ENCODE data around the gene HIGD1A.

HIGD1A gene

GRCh38 chr3:42796332-42796885 is 7.9 kb downstream of the HIGD1A start:
- peaks cover 20% of the 10 kb centered on the region for H3K4me1 Mint-ChIP-seq
- no peak for TF ChIP-seq CTCF (IDR thresholded peaks at IDR 0.05; ENCODE audit: unreplicated experiment in 3 of 3)
- H3K36me3 Mint-ChIP-seq (ENCODE audit: low read depth), result peaks cover 48% of the 10 kb centered on the region
- no peaks in the 10 kb centered on the region for H3K9me3 Mint-ChIP-seq
- no peaks in the 10 kb centered on the region for H3K27me3 Mint-ChIP-seq (ENCODE audit: low read depth)
- peak overlapping the region in 2 of 3 experiments; percentile 58 to 63 for H3K27ac Mint-ChIP-seq
- H3K4me3 Mint-ChIP-seq, result no peak overlapping the region

GRCh38 chr3:42795621-42796181 is 8.6 kb downstream of the HIGD1A start:
- Mint-ChIP-seq H3K9me3 (no peaks in the 10 kb centered on the region), H3K4me1 (peaks cover 13% of the 10 kb centered on the region)
- TF ChIP-seq CTCF (IDR thresholded peaks at IDR 0.05; ENCODE audit: unreplicated experiment in 3 of 3), result no peak

GRCh38 chr3:42790714-42791229 is 13.5 kb downstream of the HIGD1A start:
- no peak overlapping the region for H3K27ac Mint-ChIP-seq
- H3K27me3 Mint-ChIP-seq (ENCODE audit: low read depth), result no peaks in the 10 kb centered on the region
- peaks cover 53% of the 10 kb centered on the region for H3K36me3 Mint-ChIP-seq (ENCODE audit: low read depth)
- TF ChIP-seq CTCF (IDR thresholded peaks at IDR 0.05; ENCODE audit: unreplicated experiment in 3 of 3), result no peak
- H3K4me3 Mint-ChIP-seq, result no peak overlapping the region
- H3K9me3 Mint-ChIP-seq, result no peaks in the 10 kb centered on the region
- H3K4me1 Mint-ChIP-seq, result no peaks in the 10 kb centered on the region

More at GRCh38 chr3:42795621-42796181, 8.6 kb downstream of the HIGD1A start:
- H3K4me3 Mint-ChIP-seq, result no peak overlapping the region
- peak overlapping the region in 1 of 3 experiments; percentile 41 for H3K27ac Mint-ChIP-seq
- no peaks in the 10 kb centered on the region for H3K27me3 Mint-ChIP-seq (ENCODE audit: low read depth)
- H3K36me3 Mint-ChIP-seq (ENCODE audit: low read depth), result peaks cover 45% of the 10 kb centered on the region

GRCh38 chr3:42786631-42787030 is 17.7 kb downstream of the HIGD1A start:
- no peak for TF ChIP-seq CTCF (IDR thresholded peaks at IDR 0.05; ENCODE audit: unreplicated experiment in 3 of 3)
- Mint-ChIP-seq H3K27me3 (ENCODE audit: low read depth) (no peaks in the 10 kb centered on the region), H3K4me3 (no peak overlapping the region), H3K27ac (no peak overlapping the region), H3K4me1 (no peaks in the 10 kb centered on the region), H3K36me3 (ENCODE audit: low read depth) (peaks cover 45% of the 10 kb centered on the region), H3K9me3 (no peaks in the 10 kb centered on the region)

- H3K27ac Mint-ChIP-seq, result no peak overlapping the region
- H3K9me3 Mint-ChIP-seq, result no peaks in the 10 kb centered on the region
- no peaks in the 10 kb centered on the region for H3K27me3 Mint-ChIP-seq (ENCODE audit: low read depth)
- H3K36me3 Mint-ChIP-seq (ENCODE audit: low read depth), result peaks cover 43% of the 10 kb centered on the region
- TF ChIP-seq CTCF (IDR thresholded peaks at IDR 0.05; ENCODE audit: unreplicated experiment in 3 of 3), result no peak
- no peak overlapping the region for H3K4me3 Mint-ChIP-seq
- H3K4me1 Mint-ChIP-seq, result no peaks in the 10 kb centered on the region
Measured at GRCh38 chr3:42786212-42786611, 18.1 kb downstream of the HIGD1A start.
